Lower lobe of right lung (tissue), 2 donors: ENCODE results near the gene SERPINB6. TPM values are rescaled to one million over a fixed set of nuclear protein-coding genes. Genes with fewer than 3 reads are reported as not detected.
"Not testable (repeated sequence)": the region's sequence is repeated elsewhere in the genome, so short reads cannot be mapped to it uniquely, and the experiment has no call there.

Source experiments
- ATAC-seq, 2 donors: fragments of 200-7000 bp; cut with Tn5 transposase; one replicate each; pipeline ENCODE4 v1.9.1; 2020 to 2022; ENCODE audit warnings: mild to moderate bottlenecking in 2 of 2, moderate library complexity in 2 of 2
- DNase-seq: peaks from one replicate; pipeline ENCODE4 v3.0.0-alpha.2; 2020
- H3K27ac ChIP-seq: fragments of 200-600 bp; one replicate; pipeline ENCODE4 v1.8.0; 2022
- H3K27me3 ChIP-seq: fragments of 200-600 bp; one replicate; pipeline ENCODE4 v1.8.0; 2022; ENCODE audit warnings: low read depth
- H3K36me3 ChIP-seq: fragments of 200-600 bp; one replicate; pipeline ENCODE4 v1.8.0; 2022; ENCODE audit warnings: mild to moderate bottlenecking
- H3K4me1 ChIP-seq: fragments of 200-600 bp; one replicate; pipeline ENCODE4 v1.8.0; 2022
- H3K4me3 ChIP-seq: fragments of 200-600 bp; one replicate; pipeline ENCODE4 v1.8.0; 2022; ENCODE audit warnings: mild to moderate bottlenecking
- H3K9me3 ChIP-seq: fragments of 200-600 bp; one replicate; pipeline ENCODE4 v1.8.0; 2022
- intact Hi-C: fragments of 100-400 bp; cut with DNase I; formaldehyde crosslinking; loops from one replicate; pipeline ENCODE4 v1.11.0; 2022
- total RNA-seq: library from RNA; stranded (reverse); fragmentation: NEBNext Ultra II Directional; extraction: Animal tissue kit (Norgen Biotek cat#: 25700); gene quantifications from one replicate; pipeline ENCODE4 v1.2.1, GENCODE V29; 2021
- TF ChIP-seq, protein P1 (sequence below): fragments of 200-600 bp; IDR thresholded peaks from one replicate; pipeline ENCODE4 v1.8.0; 2022; ENCODE audit warnings: antibody characterized with exemption, mild to moderate bottlenecking
- donor health status: DM: no; HTN: yes; CAD: no; lungs with severe emphysema.

Gene SERPINB6
- total RNA-seq, 1 donor from 2014 or later: 160 TPM

DNA sequence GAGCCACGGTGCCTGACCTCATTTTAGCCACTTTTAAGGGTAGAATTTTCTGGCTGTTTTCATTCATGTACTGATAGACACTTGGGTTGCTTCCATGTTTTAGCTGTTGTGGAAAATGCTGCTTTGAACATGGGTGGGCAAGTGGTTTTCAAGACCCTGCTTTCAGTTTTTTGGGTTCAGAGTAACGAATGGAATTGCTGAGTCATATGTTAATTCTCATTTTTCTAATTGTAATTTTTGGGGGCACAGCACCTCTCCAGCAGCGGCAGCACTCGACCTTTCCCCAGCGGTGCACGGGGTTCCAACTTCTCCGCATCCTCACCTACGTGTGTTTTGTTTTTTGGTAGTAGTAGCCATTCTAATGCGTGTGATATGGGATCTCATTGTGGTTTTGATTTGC lies 33.7 kb upstream of the SERPINB6 start:
- no peak overlapping the region for H3K27ac ChIP-seq
- no peaks in the 10 kb centered on the region for H3K9me3 ChIP-seq
- TF ChIP-seq, protein P1, sequence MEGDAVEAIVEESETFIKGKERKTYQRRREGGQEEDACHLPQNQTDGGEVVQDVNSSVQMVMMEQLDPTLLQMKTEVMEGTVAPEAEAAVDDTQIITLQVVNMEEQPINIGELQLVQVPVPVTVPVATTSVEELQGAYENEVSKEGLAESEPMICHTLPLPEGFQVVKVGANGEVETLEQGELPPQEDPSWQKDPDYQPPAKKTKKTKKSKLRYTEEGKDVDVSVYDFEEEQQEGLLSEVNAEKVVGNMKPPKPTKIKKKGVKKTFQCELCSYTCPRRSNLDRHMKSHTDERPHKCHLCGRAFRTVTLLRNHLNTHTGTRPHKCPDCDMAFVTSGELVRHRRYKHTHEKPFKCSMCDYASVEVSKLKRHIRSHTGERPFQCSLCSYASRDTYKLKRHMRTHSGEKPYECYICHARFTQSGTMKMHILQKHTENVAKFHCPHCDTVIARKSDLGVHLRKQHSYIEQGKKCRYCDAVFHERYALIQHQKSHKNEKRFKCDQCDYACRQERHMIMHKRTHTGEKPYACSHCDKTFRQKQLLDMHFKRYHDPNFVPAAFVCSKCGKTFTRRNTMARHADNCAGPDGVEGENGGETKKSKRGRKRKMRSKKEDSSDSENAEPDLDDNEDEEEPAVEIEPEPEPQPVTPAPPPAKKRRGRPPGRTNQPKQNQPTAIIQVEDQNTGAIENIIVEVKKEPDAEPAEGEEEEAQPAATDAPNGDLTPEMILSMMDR: no peak
- H3K27me3 ChIP-seq: no peaks in the 10 kb centered on the region
- peaks cover 49% of the 10 kb centered on the region for H3K36me3 ChIP-seq
- DNase-seq: no peak
- no peak for ATAC-seq
- H3K4me1 ChIP-seq: peaks cover 8% of the 10 kb centered on the region
- intact Hi-C loops: no loop called here
- no peak overlapping the region for H3K4me3 ChIP-seq

DNA sequence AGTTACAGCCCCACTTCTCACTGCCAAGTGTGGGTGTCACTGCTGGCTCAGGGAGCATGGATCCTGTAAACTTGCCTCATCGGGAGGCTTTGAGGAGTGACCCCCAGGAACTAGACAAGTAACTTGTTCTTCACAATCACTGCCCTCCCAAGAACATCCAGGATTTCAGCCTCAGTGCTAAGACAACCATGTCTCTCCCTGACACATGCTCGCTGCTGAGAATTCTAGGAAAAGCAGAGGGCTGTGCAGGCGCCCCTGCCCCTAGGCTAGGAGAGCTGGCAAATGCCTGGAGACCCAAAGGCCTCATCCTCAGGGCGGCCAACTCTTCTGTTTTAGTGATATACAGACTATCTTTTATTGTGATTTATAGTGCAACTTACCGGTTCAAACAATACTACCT lies 31.9 kb upstream of the SERPINB6 start:
- H3K27me3 ChIP-seq, intact Hi-C loops: not testable (repeated sequence)

DNA sequence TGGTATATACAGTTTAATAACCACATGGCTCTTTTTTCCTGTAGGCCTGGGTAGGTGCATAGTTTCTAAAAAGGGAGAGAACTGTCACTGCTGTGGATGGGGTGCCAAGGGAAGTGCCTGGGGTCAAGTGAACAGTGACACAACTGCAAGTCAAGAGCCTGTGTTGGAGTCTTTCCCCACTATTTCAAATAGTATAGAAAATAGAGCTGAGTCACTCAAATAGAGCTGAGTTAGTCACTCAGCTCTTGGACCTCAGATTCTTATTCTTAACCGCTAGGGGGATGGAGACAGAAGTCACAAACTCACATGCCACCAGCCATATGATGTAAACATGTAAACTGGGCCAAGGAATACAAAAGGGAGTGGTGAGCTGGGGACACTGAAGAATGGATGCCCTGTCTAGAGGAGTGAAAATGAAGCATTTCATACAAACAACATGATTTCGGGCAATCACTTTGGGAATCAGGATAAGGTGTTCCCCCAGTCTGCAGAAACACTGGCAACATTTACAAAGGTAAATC lies 30.5 kb upstream of the SERPINB6 start:
- H3K27me3 ChIP-seq: no peaks in the 10 kb centered on the region
- H3K27ac ChIP-seq: no peak overlapping the region
- H3K9me3 ChIP-seq: no peaks in the 10 kb centered on the region
- H3K36me3 ChIP-seq: peaks cover 26% of the 10 kb centered on the region
- no peak for DNase-seq
- intact Hi-C loops: no loop called here
- H3K4me1 ChIP-seq: peaks cover 19% of the 10 kb centered on the region
- ATAC-seq: peak in 1 of 2 donors; percentile 3
- no peak overlapping the region for H3K4me3 ChIP-seq
- TF ChIP-seq, protein P1: peak; percentile 53

More for the DNA sequence above, 31.9 kb upstream of the SERPINB6 start:
- H3K4me3 ChIP-seq, H3K27ac ChIP-seq, H3K9me3 ChIP-seq, DNase-seq, ATAC-seq: not testable (repeated sequence)
- H3K36me3 ChIP-seq: peaks cover 35% of the 10 kb centered on the region
- peaks cover 19% of the 10 kb centered on the region for H3K4me1 ChIP-seq

DNA sequence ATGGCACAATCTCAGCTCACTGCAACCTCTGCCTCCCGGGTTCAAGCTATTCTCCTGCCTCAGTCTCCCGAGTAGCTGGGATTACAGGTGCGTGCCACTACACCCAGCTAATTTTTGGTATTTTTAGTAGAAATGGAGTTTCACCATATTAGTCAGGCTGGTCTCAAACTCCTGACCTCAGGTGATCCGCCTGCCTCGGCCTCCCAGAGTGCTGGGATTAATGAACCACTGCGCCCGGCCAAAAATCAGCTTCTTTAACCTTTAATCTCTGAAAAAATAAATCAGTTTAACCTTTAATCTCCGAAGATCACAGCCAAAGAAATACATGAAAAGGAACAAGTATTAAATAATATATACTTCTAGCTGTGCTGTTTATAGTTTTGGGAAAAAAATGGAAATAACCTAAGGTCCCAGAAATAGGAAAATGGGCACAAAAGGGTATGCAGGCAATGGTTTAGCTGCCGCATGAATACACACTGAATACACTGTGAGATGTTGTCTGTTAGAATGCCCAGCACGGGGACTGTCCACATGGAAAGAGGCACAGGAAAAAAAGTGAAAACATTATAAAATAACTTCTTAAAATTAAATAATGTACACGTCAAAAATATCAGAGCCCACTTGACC lies 29.9 kb upstream of the SERPINB6 start:
- no peaks in the 10 kb centered on the region for H3K27me3 ChIP-seq
- peaks cover 20% of the 10 kb centered on the region for H3K36me3 ChIP-seq
- H3K4me1 ChIP-seq: peaks cover 19% of the 10 kb centered on the region
- no peak overlapping the region for H3K4me3 ChIP-seq
- intact Hi-C loops: no loop called here
- H3K27ac ChIP-seq: no peak overlapping the region
- TF ChIP-seq, protein P1: no peak
- H3K9me3 ChIP-seq: no peaks in the 10 kb centered on the region
- no peak for DNase-seq
- no peak for ATAC-seq

DNA sequence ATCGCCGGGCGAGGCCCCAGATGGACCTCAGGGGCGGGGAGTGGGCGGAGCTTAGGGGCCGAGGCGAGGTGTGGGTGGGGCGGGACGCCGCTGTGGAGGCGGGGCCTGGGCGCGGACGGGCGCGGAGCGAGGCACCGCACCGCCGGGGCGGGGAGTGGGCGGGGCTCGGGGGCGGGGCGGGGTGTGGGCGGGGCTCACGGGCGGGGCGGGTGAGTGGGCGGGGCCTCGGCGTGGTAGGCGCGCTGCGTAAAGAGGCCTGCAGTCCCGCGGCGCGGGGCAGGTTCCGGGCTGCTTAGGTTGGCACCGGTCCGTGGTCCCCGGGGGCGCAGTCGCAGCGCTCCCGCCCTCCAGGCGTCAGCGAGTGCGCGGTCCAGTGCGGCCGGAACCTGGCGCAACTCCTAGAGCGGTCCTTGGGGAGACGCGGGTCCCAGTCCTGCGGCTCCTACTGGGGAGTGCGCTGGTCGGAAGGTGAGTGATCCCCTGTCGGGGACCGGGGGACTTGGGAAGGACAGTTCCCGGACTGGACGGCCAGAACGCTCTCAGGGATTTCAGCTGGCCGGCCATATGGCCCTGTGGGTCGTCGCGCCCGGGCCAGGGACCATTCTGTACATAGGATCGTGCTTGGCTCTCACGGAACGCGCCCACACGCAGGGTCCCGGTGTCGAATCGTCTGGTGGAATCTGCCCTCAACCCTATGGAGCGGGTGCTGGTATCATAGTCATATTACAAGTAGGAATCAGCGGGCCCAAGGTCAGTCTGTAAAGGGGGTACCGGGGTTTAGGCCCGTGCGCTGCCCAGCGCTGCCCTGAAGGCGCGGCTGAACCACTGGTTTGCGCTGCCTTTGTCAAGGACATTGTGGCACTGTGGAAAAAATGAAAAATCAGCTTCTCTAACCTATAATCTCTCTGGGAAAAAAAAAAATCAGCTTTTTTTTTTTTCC lies 28.5 kb upstream of the SERPINB6 start, which contains the start of gene NQO2:
TSS of gene NQO2 (plus strand) at position 277 of the 940 bp plus-strand sequence. CDS start 6,659 bp downstream, outside the sequence.
- TF ChIP-seq, protein P1: no peak
- no peaks in the 10 kb centered on the region for H3K9me3 ChIP-seq
- peaks cover 19% of the 10 kb centered on the region for H3K4me1 ChIP-seq
- DNase-seq (peak; percentile 94), ATAC-seq (peak; percentile 97 to 98)
- H3K27ac ChIP-seq: peak within 1 kb of the TSS; percentile 91
- intact Hi-C loops: no loop called here
- no peaks in the 10 kb centered on the region for H3K27me3 ChIP-seq
- H3K36me3 ChIP-seq: peaks cover 7% of the 10 kb centered on the region
- H3K4me3 ChIP-seq: peak within 1 kb of the TSS; percentile 86
